Activated CD8-positive, alpha-beta T cell treated with anti-CD3 and anti-CD28 coated beads, Interleukin-2, amount 10 ng/mL, durations not matched to agents 7 days and 5 days (primary cell): Measurements from ENCODE around the gene COL4A1. TPM values are rescaled to one million over a fixed set of nuclear protein-coding genes. Genes with fewer than 3 reads are reported as not detected.

Source experiments
- ATAC-seq: fragments of 150-1000 bp; cut with Tn5 transposase; one replicate; pipeline ENCODE4 v1.10.0; 2021; ENCODE audit warnings: moderate library complexity
- CTCF ChIA-PET: fragments of 350-600 bp; sonication (Branson Sonifier 250); formaldehyde crosslinking; loops from one replicate; lab custom pipeline; 2021; ENCODE audit warnings: antibody characterized with exemption; lab: Charles Lee
- POLR2A ChIA-PET: fragments of 350-600 bp; sonication (Branson Sonifier 250); formaldehyde crosslinking; loops from one replicate; lab custom pipeline; 2021; ENCODE audit warnings: antibody characterized with exemption; lab: Charles Lee
- DNase-seq: peaks from one replicate; pipeline ENCODE4 v3.0.0-alpha.2; 2020
- H3K27ac Mint-ChIP-seq: one replicate; pipeline ENCODE4 v1.8.0; 2021; ENCODE audit warnings: mild to moderate bottlenecking, mixed read lengths
- H3K27me3 Mint-ChIP-seq: one replicate; pipeline ENCODE4 v1.8.0; 2021; ENCODE audit warnings: low read depth, mixed read lengths
- H3K36me3 Mint-ChIP-seq: one replicate; pipeline ENCODE4 v1.8.0; 2021; ENCODE audit warnings: low read depth, mixed read lengths
- H3K4me1 Mint-ChIP-seq: one replicate; pipeline ENCODE4 v1.8.0; 2021; ENCODE audit warnings: low read depth, mixed read lengths
- H3K4me3 Mint-ChIP-seq: one replicate; pipeline ENCODE4 v1.8.0; 2021; ENCODE audit warnings: mild to moderate bottlenecking, mixed read lengths
- H3K9me3 Mint-ChIP-seq: one replicate; pipeline ENCODE4 v1.8.0; 2022; ENCODE audit warnings: mixed read lengths; ENCODE audit not compliant: insufficient read depth
- total RNA-seq, 2 experiments: library from RNA; stranded (reverse); gene quantifications; one replicate each; pipeline ENCODE4 v1.2.3, GENCODE V29; 2021

Gene COL4A1
- total RNA-seq, 2 experiments from 2014 or later: not detected

DNA sequence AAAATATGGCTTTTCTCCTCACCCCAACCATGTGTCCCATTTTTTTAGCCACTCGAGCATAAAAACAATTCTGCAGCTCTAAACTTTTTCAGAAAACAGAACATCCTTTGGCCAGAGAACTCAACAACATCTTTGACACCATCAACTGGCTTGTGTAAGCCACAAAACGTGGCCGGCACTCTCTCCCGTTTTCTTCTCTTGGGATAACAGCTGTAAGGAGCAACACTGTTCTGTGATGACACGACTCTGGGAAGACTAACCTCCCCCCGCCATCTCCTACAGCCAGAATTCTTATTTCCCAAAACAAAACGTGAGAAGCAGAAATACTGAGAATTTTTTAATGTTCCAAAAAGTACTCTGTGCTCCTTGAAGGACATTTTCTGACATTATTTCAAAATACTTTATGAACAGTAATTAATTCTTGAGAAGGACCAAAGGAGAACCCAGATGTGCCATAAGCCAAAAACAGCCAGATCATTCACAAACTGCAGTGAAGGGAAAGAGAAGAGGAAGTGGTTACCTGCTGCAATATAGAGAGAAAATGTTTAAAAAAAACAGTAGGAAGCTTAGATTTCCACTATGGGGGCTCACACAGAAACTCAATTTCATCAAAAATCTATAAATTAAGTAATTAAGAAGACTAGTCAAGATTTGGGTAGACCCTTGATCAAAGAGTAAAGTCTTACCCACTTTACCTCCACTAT, 25.8 kb downstream of the COL4A1 start:
- no peaks in the 10 kb centered on the region for H3K4me1 Mint-ChIP-seq
- no peak overlapping the region for H3K27ac Mint-ChIP-seq
- DNase-seq (no peak), ATAC-seq (no peak)
- no peak overlapping the region for H3K4me3 Mint-ChIP-seq
- POLR2A ChIA-PET: no interaction called here
- no peaks in the 10 kb centered on the region for H3K36me3 Mint-ChIP-seq
- peaks cover 5% of the 10 kb centered on the region for H3K27me3 Mint-ChIP-seq
- CTCF ChIA-PET: no interaction called here
- no peaks in the 10 kb centered on the region for H3K9me3 Mint-ChIP-seq

- ChIA-PET CTCF (no interaction called here), POLR2A (no interaction called here)
- no peak for DNase-seq
- Mint-ChIP-seq H3K4me1 (no peaks in the 10 kb centered on the region), H3K9me3 (no peaks in the 10 kb centered on the region), H3K27ac (no peak overlapping the region), H3K27me3 (peaks cover 5% of the 10 kb centered on the region), H3K4me3 (no peak overlapping the region), H3K36me3 (no peaks in the 10 kb centered on the region)
- ATAC-seq: no peak
Observed at GRCh38 chr13:110280231-110280813, 26.6 kb downstream of the COL4A1 start.

DNA sequence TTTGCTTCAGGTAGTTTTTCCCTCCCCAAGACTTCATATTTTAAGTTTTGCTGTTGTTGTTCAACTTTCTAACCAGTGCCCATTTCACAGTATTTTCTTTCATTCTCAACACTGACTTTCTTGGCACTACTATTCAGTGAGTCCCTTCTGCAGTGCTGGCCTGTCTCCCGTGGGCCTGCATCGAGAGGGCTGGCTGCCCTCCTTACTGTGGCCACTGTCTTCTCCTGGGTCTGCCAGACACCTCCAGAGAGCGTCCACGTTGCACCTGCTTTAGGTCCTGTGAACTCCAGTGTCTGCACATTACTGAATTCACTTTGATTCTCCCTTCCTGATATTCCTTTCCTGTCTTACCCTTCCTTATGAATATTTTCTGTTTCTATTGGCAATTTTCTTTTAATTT, 27.3 kb downstream of the COL4A1 start:
- no peaks in the 10 kb centered on the region for H3K36me3 Mint-ChIP-seq
- CTCF ChIA-PET: no interaction called here
- no peak overlapping the region for H3K27ac Mint-ChIP-seq
- ATAC-seq (no peak), DNase-seq (no peak)
- peaks cover 5% of the 10 kb centered on the region for H3K27me3 Mint-ChIP-seq
- H3K4me3 Mint-ChIP-seq: no peak overlapping the region
- no peaks in the 10 kb centered on the region for H3K4me1 Mint-ChIP-seq
- POLR2A ChIA-PET: no interaction called here
- H3K9me3 Mint-ChIP-seq: no peaks in the 10 kb centered on the region

DNA sequence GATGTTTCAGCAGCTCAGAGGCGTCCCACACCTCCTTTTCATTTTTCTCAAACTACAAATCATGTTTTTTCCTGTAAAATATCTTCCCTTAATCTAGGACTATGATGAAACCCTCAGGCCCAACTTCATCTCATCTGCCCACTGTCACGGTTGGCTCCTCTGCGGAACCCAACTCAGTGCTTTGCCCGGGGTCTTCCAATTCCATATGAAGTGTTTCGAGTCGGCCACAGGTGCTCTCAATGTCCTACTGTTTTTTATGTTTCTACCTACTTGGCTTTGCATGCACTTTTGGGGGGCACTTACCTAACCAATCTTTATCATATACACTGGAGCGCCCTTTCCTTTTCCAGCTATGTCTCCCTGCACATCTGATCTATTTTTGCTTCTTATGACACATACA, 28.1 kb downstream of the COL4A1 start:
- POLR2A ChIA-PET: no interaction called here
- H3K27ac Mint-ChIP-seq: no peak overlapping the region
- H3K4me3 Mint-ChIP-seq: no peak overlapping the region
- H3K9me3 Mint-ChIP-seq: no peaks in the 10 kb centered on the region
- no peaks in the 10 kb centered on the region for H3K4me1 Mint-ChIP-seq
- peaks cover 5% of the 10 kb centered on the region for H3K27me3 Mint-ChIP-seq
- CTCF ChIA-PET: no interaction called here
- DNase-seq (no peak), ATAC-seq (no peak)
- no peaks in the 10 kb centered on the region for H3K36me3 Mint-ChIP-seq

DNA sequence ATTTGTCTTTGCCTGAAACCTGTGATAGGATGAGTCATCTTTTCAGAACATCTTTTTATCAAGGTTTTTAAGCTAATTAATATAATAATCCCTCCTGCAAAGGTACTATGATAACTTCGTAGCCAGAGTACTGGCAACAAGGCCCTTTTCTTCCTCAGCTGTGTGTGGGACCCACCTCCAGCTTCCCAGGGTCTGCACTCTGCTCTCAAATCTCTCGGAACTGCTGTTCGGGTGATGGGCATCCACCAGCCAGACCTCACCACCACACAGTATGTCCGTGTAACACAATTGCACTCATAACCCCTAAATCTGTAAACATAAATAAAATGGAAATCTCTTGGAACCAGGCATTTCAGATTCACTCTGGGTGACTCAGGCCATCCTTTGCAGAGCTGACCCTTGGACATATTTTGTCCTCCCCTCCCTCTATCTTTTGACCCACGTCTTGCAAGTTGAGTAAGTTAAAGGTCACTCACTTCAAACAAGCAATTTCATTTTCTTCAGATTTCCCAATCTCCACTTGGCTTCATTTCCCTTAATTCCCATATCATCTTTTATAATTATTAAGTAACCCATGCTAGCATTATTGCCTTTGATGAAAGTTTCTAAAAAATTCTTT, 29.5 kb downstream of the COL4A1 start:
- Mint-ChIP-seq H3K27me3 (peaks cover 7% of the 10 kb centered on the region), H3K9me3 (no peaks in the 10 kb centered on the region), H3K36me3 (no peaks in the 10 kb centered on the region), H3K4me1 (no peaks in the 10 kb centered on the region), H3K27ac (no peak overlapping the region), H3K4me3 (no peak overlapping the region)
- CTCF ChIA-PET: interaction anchor here (1.0 kb wide), 1 partner anchor 55 kb away, joined by 3 read pairs; no protein-coding TSS in a partner anchor
- DNase-seq: no peak
- POLR2A ChIA-PET: no interaction called here
- no peak for ATAC-seq

- ATAC-seq: no peak
- CTCF ChIA-PET: interaction anchor here (1.0 kb wide), 1 partner anchor 55 kb away, joined by 3 read pairs; no protein-coding TSS in a partner anchor
- Mint-ChIP-seq H3K27me3 (peaks cover 3% of the 10 kb centered on the region), H3K36me3 (no peaks in the 10 kb centered on the region), H3K9me3 (no peaks in the 10 kb centered on the region), H3K4me3 (no peak overlapping the region), H3K27ac (no peak overlapping the region), H3K4me1 (no peaks in the 10 kb centered on the region)
- DNase-seq: no peak
- POLR2A ChIA-PET: no interaction called here
Observed at GRCh38 chr13:110276553-110276950, 30.4 kb downstream of the COL4A1 start.

DNA sequence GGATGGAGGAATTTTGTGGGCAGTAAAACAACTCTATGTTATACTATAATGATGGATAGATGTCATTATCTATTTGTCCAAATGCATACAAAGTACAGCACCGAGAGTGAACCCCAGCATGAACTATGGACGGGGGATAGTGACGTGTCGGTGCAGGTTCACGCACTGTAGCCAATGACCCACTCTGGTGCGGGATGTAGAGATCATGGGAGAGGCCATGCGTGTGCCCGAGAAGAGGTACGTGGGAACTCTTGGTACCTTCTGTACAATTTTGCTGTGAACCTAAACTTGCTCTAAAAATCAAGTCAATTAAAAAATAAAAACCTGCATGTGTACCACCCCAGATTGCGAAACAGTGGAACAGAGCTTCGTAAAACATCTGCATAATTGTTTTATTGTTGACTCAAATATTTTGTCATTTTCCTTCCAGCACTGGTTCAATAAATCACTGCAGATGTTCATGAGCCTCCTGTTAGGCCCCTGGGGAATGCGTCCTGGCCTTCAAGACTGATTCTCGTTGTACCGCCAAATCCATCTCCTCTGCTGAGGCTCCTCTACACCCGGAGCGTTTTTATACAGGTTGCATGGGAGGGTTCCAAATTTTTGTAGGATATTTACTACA, 30.9 kb downstream of the COL4A1 start:
- ATAC-seq (no peak), DNase-seq (no peak)
- no peak overlapping the region for H3K27ac Mint-ChIP-seq
- no peaks in the 10 kb centered on the region for H3K9me3 Mint-ChIP-seq
- H3K27me3 Mint-ChIP-seq: peaks cover 2% of the 10 kb centered on the region
- CTCF ChIA-PET: no interaction called here
- POLR2A ChIA-PET: no interaction called here
- no peak overlapping the region for H3K4me3 Mint-ChIP-seq
- H3K36me3 Mint-ChIP-seq: no peaks in the 10 kb centered on the region
- no peaks in the 10 kb centered on the region for H3K4me1 Mint-ChIP-seq

DNA sequence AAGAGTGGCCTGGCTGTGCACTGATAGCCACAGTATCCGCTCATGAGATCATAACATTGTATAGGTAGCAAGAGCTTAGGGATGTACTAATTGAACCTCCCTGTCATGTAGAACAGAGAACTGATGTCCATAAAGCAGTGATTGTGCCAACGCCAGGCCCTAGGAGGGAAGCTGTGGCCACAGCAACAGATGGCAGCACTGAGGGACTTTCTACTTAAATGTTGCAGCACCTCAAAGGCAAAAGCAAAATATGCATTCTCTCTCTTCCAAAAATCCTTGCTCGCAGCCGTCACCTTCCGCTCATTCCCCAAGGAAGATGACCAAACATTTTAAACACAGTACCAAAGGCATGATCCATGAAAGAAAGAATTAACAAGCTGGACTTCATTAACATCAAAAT, 32.3 kb downstream of the COL4A1 start:
- Mint-ChIP-seq H3K36me3 (no peaks in the 10 kb centered on the region), H3K27me3 (peaks cover 2% of the 10 kb centered on the region), H3K9me3 (no peaks in the 10 kb centered on the region), H3K4me1 (no peaks in the 10 kb centered on the region), H3K4me3 (no peak overlapping the region), H3K27ac (no peak overlapping the region)
- no peak for ATAC-seq
- ChIA-PET CTCF (no interaction called here), POLR2A (no interaction called here)
- DNase-seq: no peak

DNA sequence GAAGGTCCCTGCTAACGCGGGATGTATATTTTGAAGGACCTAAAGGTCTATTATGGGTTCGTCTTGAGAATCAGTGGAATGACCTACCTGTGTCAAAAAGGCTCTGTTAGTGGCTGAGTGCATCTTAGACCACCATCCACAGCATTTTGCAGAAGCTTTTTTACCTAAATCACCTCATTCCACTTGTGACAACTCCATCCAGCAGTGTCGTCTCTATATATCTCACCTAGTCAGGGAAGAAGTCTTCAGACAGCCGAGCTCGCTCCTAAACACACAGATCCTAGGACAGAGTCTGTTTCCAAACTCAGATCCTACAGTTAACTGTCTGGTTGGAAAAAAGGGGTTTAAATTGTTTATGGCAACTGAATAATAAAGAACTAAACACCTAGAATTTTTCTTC, 33.7 kb downstream of the COL4A1 start:
- no peak overlapping the region for H3K4me3 Mint-ChIP-seq
- ATAC-seq (no peak), DNase-seq (no peak)
- no peaks in the 10 kb centered on the region for H3K4me1 Mint-ChIP-seq
- no peak overlapping the region for H3K27ac Mint-ChIP-seq
- H3K27me3 Mint-ChIP-seq: peaks cover 4% of the 10 kb centered on the region
- ChIA-PET POLR2A (no interaction called here), CTCF (no interaction called here)
- H3K36me3 Mint-ChIP-seq: no peaks in the 10 kb centered on the region
- no peaks in the 10 kb centered on the region for H3K9me3 Mint-ChIP-seq

GRCh38 chr13:110272651-110273050, 34.3 kb downstream of the COL4A1 start:
- ChIA-PET POLR2A (no interaction called here), CTCF (no interaction called here)
- ATAC-seq (no peak), DNase-seq (no peak)
- Mint-ChIP-seq H3K4me3 (no peak overlapping the region), H3K36me3 (no peaks in the 10 kb centered on the region), H3K4me1 (no peaks in the 10 kb centered on the region), H3K27me3 (peaks cover 8% of the 10 kb centered on the region), H3K9me3 (no peaks in the 10 kb centered on the region), H3K27ac (no peak overlapping the region)

GRCh38 chr13:110272227-110272626, 34.7 kb downstream of the COL4A1 start:
- no peak overlapping the region for H3K27ac Mint-ChIP-seq
- no peaks in the 10 kb centered on the region for H3K36me3 Mint-ChIP-seq
- no peak for ATAC-seq
- H3K27me3 Mint-ChIP-seq: peaks cover 8% of the 10 kb centered on the region
- H3K9me3 Mint-ChIP-seq: no peaks in the 10 kb centered on the region
- no peak overlapping the region for H3K4me3 Mint-ChIP-seq
- no peak for DNase-seq
- CTCF ChIA-PET: no interaction called here
- POLR2A ChIA-PET: no interaction called here
- no peaks in the 10 kb centered on the region for H3K4me1 Mint-ChIP-seq

DNA sequence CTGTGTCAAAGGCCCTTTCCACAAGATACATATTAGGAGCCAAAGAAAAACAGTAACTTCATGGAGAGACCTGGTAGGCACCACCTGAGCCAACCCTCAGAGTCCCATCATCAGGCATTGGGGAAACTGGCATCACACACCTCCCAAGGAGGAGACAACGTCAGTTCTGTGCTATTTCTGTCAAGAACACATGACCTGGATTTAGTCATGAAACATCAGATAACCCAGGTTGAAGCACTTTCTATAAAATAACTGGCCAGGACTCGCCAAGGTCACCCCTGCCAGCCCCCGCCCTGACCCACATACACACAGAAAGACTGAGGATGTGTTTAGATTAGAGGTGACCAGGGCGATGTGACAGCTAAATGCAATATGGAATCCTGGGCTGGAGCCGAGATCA, 35.6 kb downstream of the COL4A1 start:
- CTCF ChIA-PET: no interaction called here

More for the DNA sequence above, 35.6 kb downstream of the COL4A1 start:
- Mint-ChIP-seq H3K4me3 (no peak overlapping the region), H3K36me3 (no peaks in the 10 kb centered on the region), H3K27ac (no peak overlapping the region), H3K27me3 (peaks cover 8% of the 10 kb centered on the region), H3K9me3 (no peaks in the 10 kb centered on the region), H3K4me1 (no peaks in the 10 kb centered on the region)
- no peak for DNase-seq
- POLR2A ChIA-PET: no interaction called here
- ATAC-seq: no peak
